Stimulated activated CD8-positive, alpha-beta memory T cell treated with anti-CD3 and anti-CD28 coated beads, Interleukin-12 subunit alpha, Interleukin-12 subunit beta, amount 100 ng/mL, for 4 hours (primary cell): ENCODE results near the gene MAGEA3.
"Not testable (repeated sequence)": the region's sequence is repeated elsewhere in the genome, so short reads cannot be mapped to it uniquely, and the experiment has no call there.

Source experiments
- DNase-seq: peaks from one replicate; pipeline ENCODE4 v3.0.0-alpha.2; 2020; ENCODE audit warnings: low read depth

The MAGEA3 gene

GRCh38 chrX:152736528-152736927, 37.9 kb downstream of the MAGEA3 start:
- not testable (repeated sequence) for DNase-seq

- no peak for DNase-seq
Observed at GRCh38 chrX:152738560-152738959, 40.0 kb downstream of the MAGEA3 start.
